IPS-18a (cell line): ENCODE measurements around the gene ZNF275.
A peak's percentile ranks its signal among the peaks of the same experiment; 100 is the strongest.

ENCODE experiments used
- H3K27ac ChIP-seq: one replicate; pipeline ENCODE4 v1.5.1; 2013; ENCODE audit warnings: low read length
- H3K27me3 ChIP-seq: one replicate; pipeline ENCODE4 v1.6.1; 2013; ENCODE audit warnings: mild to moderate bottlenecking, low read length; ENCODE audit not compliant: control insufficient read depth, insufficient read depth
- H3K36me3 ChIP-seq: one replicate; pipeline ENCODE4 v1.6.1; 2013; ENCODE audit warnings: low read depth, low read length; ENCODE audit not compliant: control insufficient read depth
- H3K4me1 ChIP-seq: one replicate; pipeline ENCODE4 v1.6.1; 2013; ENCODE audit warnings: low read depth, low read length; ENCODE audit not compliant: control insufficient read depth
- H3K4me3 ChIP-seq: one replicate; pipeline ENCODE4 v1.5.1; 2013; ENCODE audit warnings: low read length
- H3K9ac ChIP-seq: one replicate; pipeline ENCODE4 v1.6.1; 2013; ENCODE audit warnings: mild to moderate bottlenecking, low read length, moderate library complexity
- H3K9me3 ChIP-seq: one replicate; pipeline ENCODE4 v1.6.1; 2013; ENCODE audit warnings: low read depth, low read length; ENCODE audit not compliant: control insufficient read depth

The ZNF275 gene

GRCh38 chrX:153320555-153321184, 13.3 kb upstream of the ZNF275 start:
- Histone ChIP-seq H3K36me3 (no peaks in the 10 kb centered on the region), H3K4me1 (no peaks in the 10 kb centered on the region), H3K9ac (no peak overlapping the region), H3K9me3 (peaks cover 4% of the 10 kb centered on the region), H3K4me3 (peak overlapping the region; percentile 45), H3K27me3 (peaks cover 13% of the 10 kb centered on the region), H3K27ac (no peak overlapping the region)

GRCh38 chrX:153321381-153322124, 12.4 kb upstream of the ZNF275 start, which contains the start of gene PNMA6F:
Gene PNMA6F, minus strand, starts transcription at chrX:153321767. Its CDS starts 1,093 bp downstream, at chrX:153320674.
- H3K9ac ChIP-seq: no peak within 1 kb of the TSS
- peaks cover 4% of the 10 kb centered on the region for H3K9me3 ChIP-seq
- no peaks in the 10 kb centered on the region for H3K36me3 ChIP-seq
- H3K4me3 ChIP-seq: peak within 1 kb of the TSS; percentile 55
- no peak within 1 kb of the TSS for H3K27ac ChIP-seq
- H3K4me1 ChIP-seq: no peaks in the 10 kb centered on the region
- peaks cover 13% of the 10 kb centered on the region for H3K27me3 ChIP-seq

- Histone ChIP-seq H3K27ac (no peak overlapping the region), H3K9me3 (peaks cover 9% of the 10 kb centered on the region), H3K9ac (no peak overlapping the region), H3K4me1 (no peaks in the 10 kb centered on the region), H3K27me3 (no peaks in the 10 kb centered on the region), H3K4me3 (no peak overlapping the region), H3K36me3 (no peaks in the 10 kb centered on the region)
Observed at GRCh38 chrX:153327561-153327960, 6.4 kb upstream of the ZNF275 start.

- H3K27me3 ChIP-seq: no peaks in the 10 kb centered on the region
- H3K4me1 ChIP-seq: peaks cover 3% of the 10 kb centered on the region
- no peak overlapping the region for H3K27ac ChIP-seq
- H3K36me3 ChIP-seq: peaks cover 4% of the 10 kb centered on the region
- H3K9me3 ChIP-seq: peaks cover 3% of the 10 kb centered on the region
- no peak overlapping the region for H3K9ac ChIP-seq
- H3K4me3 ChIP-seq: peak overlapping the region; percentile 58
Observed at GRCh38 chrX:153333266-153333665, 687 bp upstream of the ZNF275 start.

- Histone ChIP-seq H3K4me1 (peaks cover 3% of the 10 kb centered on the region), H3K4me3 (peak overlapping the region; percentile 64), H3K27me3 (no peaks in the 10 kb centered on the region), H3K9me3 (no peaks in the 10 kb centered on the region), H3K36me3 (peaks cover 4% of the 10 kb centered on the region), H3K27ac (no peak overlapping the region), H3K9ac (peak overlapping the region; percentile 55)
Observed at GRCh38 chrX:153334654-153335295, 822 bp downstream of the ZNF275 start.

GRCh38 chrX:153336121-153336894, 2.4 kb downstream of the ZNF275 start:
- Histone ChIP-seq H3K4me1 (peaks cover 3% of the 10 kb centered on the region), H3K27ac (no peak overlapping the region), H3K27me3 (no peaks in the 10 kb centered on the region), H3K9me3 (no peaks in the 10 kb centered on the region), H3K9ac (no peak overlapping the region), H3K36me3 (peaks cover 4% of the 10 kb centered on the region), H3K4me3 (no peak overlapping the region)

GRCh38 chrX:153336988-153337387, 3.0 kb downstream of the ZNF275 start:
- H3K27ac ChIP-seq: no peak overlapping the region
- H3K27me3 ChIP-seq: no peaks in the 10 kb centered on the region
- H3K4me3 ChIP-seq: no peak overlapping the region
- H3K36me3 ChIP-seq: peaks cover 4% of the 10 kb centered on the region
- H3K9me3 ChIP-seq: no peaks in the 10 kb centered on the region
- no peak overlapping the region for H3K9ac ChIP-seq
- peaks cover 3% of the 10 kb centered on the region for H3K4me1 ChIP-seq

GRCh38 chrX:153338836-153339235, 4.9 kb downstream of the ZNF275 start:
- no peaks in the 10 kb centered on the region for H3K27me3 ChIP-seq
- peaks cover 3% of the 10 kb centered on the region for H3K4me1 ChIP-seq
- H3K9ac ChIP-seq: no peak overlapping the region
- H3K4me3 ChIP-seq: no peak overlapping the region
- H3K27ac ChIP-seq: no peak overlapping the region
- H3K9me3 ChIP-seq: peaks cover 1% of the 10 kb centered on the region
- H3K36me3 ChIP-seq: peaks cover 4% of the 10 kb centered on the region

- peaks cover 4% of the 10 kb centered on the region for H3K36me3 ChIP-seq
- H3K27ac ChIP-seq: no peak overlapping the region
- H3K27me3 ChIP-seq: no peaks in the 10 kb centered on the region
- no peak overlapping the region for H3K4me3 ChIP-seq
- peaks cover 3% of the 10 kb centered on the region for H3K4me1 ChIP-seq
- peaks cover 5% of the 10 kb centered on the region for H3K9me3 ChIP-seq
- H3K9ac ChIP-seq: no peak overlapping the region
Observed at GRCh38 chrX:153339662-153340061, 5.7 kb downstream of the ZNF275 start.

GRCh38 chrX:153340111-153340510, 6.2 kb downstream of the ZNF275 start:
- H3K27me3 ChIP-seq: no peaks in the 10 kb centered on the region
- H3K27ac ChIP-seq: no peak overlapping the region
- no peak overlapping the region for H3K9ac ChIP-seq
- H3K4me1 ChIP-seq: peaks cover 3% of the 10 kb centered on the region
- peaks cover 5% of the 10 kb centered on the region for H3K9me3 ChIP-seq
- peaks cover 4% of the 10 kb centered on the region for H3K36me3 ChIP-seq
- no peak overlapping the region for H3K4me3 ChIP-seq
